ENCODE results near the gene SEC16A.

The SEC16A gene

DNA sequence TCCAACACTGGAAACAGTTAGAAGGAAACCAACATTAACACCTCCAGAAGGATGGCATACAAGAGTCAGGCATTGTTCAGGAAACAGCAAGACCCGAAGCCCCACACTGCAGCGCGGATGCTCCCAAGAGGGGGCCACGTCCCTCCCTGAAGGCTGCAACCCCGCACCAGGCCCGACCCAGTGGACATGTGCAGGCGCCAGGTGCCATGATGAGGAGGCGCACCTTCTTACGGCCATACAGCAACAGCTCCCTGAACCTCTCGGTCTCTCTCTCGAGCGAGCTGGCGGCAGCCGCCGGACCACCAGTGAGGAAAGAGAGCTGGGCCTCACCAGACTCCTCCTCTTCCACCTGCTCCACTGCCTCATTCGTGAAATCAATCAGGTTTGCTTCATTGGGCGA lies 20.2 kb downstream of the SEC16A start:
- Histone ChIP-seq H3K27me3 (ENCODE audit: control insufficient read depth, insufficient read depth, low read length) (no peaks in the 10 kb centered on the region), H3K4me1 (ENCODE audit: control insufficient read depth, insufficient read depth, low read length) (no peaks in the 10 kb centered on the region), H3K4me3 (ENCODE audit: low read depth, low read length) (no peak overlapping the region), H3K36me3 (ENCODE audit: control insufficient read depth, insufficient read depth, low read length) (peaks cover 76% of the 10 kb centered on the region), H3K9ac (ENCODE audit: low read depth, low read length) (no peak overlapping the region), H3K9me3 (ENCODE audit: control insufficient read depth, insufficient read depth, low read length) (no peaks in the 10 kb centered on the region)

DNA sequence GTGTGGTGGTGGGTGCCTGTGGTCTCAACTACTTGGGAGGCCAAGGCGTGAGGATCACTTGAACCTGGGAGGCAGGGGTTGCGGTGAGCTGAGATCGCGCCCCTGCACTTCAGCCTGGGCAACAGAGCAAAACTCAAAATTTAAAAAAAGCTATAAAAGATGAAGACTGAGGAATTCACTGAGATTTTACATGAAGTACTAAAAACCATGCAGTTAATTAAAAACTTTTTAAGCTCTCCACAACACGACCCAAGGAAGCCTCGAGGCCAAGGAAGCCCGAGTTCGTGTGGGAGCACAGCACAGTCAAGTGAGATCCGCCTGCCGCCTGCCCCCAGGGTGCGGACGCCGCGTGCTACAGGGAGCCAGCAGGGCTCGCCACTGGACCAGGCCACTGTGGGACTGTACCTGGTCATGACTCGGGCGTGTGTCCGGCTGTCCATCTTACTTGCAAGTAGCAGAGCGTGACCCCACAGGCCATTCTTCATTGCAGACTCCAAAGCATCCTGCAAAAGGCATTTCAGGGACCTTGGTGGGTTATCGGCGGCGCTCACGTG lies 22.0 kb downstream of the SEC16A start:
- Histone ChIP-seq H3K4me1 (ENCODE audit: control insufficient read depth, insufficient read depth, low read length) (no peaks in the 10 kb centered on the region), H3K36me3 (ENCODE audit: control insufficient read depth, insufficient read depth, low read length) (peaks cover 76% of the 10 kb centered on the region), H3K9me3 (ENCODE audit: control insufficient read depth, insufficient read depth, low read length) (no peaks in the 10 kb centered on the region), H3K4me3 (ENCODE audit: low read depth, low read length) (no peak overlapping the region), H3K27me3 (ENCODE audit: control insufficient read depth, insufficient read depth, low read length) (no peaks in the 10 kb centered on the region), H3K9ac (ENCODE audit: low read depth, low read length) (no peak overlapping the region)

DNA sequence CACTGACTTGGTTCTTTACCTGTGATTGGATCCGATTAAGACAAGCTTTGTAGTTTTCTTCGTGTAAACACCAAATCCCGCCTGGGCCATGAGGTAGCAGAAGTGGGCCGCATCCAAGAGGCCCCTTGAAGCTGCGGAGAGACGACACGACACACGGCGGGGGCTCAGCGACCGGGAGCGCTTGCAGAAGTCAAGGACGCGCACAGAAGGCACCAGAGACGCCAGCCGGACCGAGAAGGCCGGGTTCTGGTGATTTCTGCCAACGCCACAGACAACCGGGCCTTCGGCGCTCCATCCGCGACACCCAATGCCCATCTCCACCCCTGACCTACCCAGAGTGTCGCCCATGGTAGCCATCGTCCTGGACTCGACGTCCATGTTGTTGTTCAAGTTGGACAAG lies 23.4 kb downstream of the SEC16A start:
- Histone ChIP-seq H3K36me3 (ENCODE audit: control insufficient read depth, insufficient read depth, low read length) (peaks cover 81% of the 10 kb centered on the region), H3K9me3 (ENCODE audit: control insufficient read depth, insufficient read depth, low read length) (no peaks in the 10 kb centered on the region), H3K4me1 (ENCODE audit: control insufficient read depth, insufficient read depth, low read length) (no peaks in the 10 kb centered on the region), H3K4me3 (ENCODE audit: low read depth, low read length) (no peak overlapping the region), H3K9ac (ENCODE audit: low read depth, low read length) (no peak overlapping the region), H3K27me3 (ENCODE audit: control insufficient read depth, insufficient read depth, low read length) (no peaks in the 10 kb centered on the region)

DNA sequence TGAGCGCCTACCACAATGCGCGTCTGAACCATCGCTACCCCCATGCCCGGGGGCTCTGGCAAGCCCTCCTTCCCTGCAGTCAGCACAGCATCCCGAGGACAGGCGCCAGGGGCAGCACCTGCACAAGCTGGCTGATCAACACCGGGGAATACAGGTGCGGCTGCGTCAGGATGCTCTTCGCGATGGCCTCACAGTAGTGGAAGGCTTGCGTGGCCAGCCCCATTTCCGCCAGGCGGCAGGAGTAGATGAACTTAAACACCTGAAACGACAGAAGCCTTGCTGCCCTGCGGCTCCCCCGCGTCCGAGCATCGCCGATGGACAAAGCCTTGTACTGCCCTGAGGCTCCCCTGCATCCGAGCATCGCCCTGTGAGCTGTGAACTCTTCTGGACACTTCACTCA lies 25.5 kb downstream of the SEC16A start:
- Histone ChIP-seq H3K9me3 (ENCODE audit: control insufficient read depth, insufficient read depth, low read length) (no peaks in the 10 kb centered on the region), H3K9ac (ENCODE audit: low read depth, low read length) (no peak overlapping the region), H3K36me3 (ENCODE audit: control insufficient read depth, insufficient read depth, low read length) (peaks cover 75% of the 10 kb centered on the region), H3K4me3 (ENCODE audit: low read depth, low read length) (no peak overlapping the region), H3K4me1 (ENCODE audit: control insufficient read depth, insufficient read depth, low read length) (no peaks in the 10 kb centered on the region), H3K27me3 (ENCODE audit: control insufficient read depth, insufficient read depth, low read length) (no peaks in the 10 kb centered on the region)

DNA sequence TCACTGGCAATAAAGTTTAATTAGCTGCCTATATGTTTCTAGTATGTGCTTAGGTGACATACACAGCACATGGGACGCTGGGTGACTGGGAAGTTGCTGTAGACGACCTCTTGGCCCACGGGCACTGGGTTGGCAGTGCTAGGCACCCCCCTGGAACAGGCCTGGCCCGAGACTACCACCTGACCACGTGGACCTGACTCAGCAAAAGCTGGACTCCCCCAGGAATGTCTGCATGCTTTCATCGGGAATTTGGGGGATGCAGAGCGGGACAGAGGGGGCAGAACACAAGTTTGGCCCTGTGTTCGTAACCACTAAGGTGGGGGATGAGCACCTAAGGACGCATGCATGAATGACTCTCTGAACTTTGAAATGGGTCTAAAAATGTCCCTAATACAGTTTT lies 26.6 kb downstream of the SEC16A start:
- H3K4me3 ChIP-seq (ENCODE audit: low read depth, low read length): no peak overlapping the region
- H3K9ac ChIP-seq (ENCODE audit: low read depth, low read length): no peak overlapping the region
- H3K27me3 ChIP-seq (ENCODE audit: control insufficient read depth, insufficient read depth, low read length): no peaks in the 10 kb centered on the region
- no peaks in the 10 kb centered on the region for H3K4me1 ChIP-seq (ENCODE audit: control insufficient read depth, insufficient read depth, low read length)
- peaks cover 72% of the 10 kb centered on the region for H3K36me3 ChIP-seq (ENCODE audit: control insufficient read depth, insufficient read depth, low read length)
- no peaks in the 10 kb centered on the region for H3K9me3 ChIP-seq (ENCODE audit: control insufficient read depth, insufficient read depth, low read length)

DNA sequence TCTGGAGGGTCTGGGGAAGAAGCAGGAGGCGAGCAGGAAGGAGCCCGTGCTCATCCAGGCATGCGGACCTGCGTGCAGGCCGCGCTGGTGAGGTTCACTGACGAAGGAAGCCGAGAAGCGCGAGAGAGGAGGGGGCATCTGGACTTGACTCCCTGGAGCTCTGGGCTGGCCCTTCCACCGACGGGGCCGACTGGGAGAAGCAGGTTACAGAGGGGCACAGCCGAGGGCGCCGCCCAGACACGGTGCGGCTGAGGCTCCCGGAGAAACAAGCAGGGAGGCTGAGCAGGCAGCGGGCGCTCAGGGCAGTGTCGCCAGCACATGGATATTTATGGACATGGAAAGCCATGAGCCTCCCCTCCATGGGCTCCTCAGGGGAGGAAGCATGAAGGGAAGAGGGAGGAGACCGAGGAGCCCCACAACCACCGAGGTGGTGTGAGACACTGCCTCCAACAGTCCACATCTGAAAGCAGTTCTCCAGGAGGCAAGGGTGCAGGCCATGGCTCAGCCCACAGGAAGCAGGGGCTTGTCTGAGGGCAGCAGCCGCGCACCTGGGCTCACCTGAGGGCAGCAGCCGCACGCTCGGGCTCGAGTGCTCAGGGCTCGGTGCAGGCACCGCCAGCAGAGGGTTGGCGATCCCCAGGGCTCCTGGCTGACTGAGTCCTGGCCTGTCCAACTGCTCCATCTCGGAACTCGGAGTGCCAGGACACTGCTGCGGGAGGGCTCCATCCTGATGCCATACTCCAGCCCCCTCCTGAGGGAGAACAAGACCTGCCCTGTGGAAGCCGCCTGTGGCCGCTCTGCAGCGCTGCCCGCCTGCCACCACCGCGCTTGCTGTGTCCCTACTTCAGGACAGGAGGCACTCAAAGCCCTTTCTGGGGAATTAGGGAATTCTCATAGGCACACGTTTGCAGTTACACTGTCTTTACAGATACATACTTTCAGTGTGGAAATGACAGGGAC lies 27.5 kb downstream of the SEC16A start:
- H3K4me3 ChIP-seq (ENCODE audit: low read depth, low read length): no peak overlapping the region
- H3K27me3 ChIP-seq (ENCODE audit: control insufficient read depth, insufficient read depth, low read length): no peaks in the 10 kb centered on the region
- no peaks in the 10 kb centered on the region for H3K4me1 ChIP-seq (ENCODE audit: control insufficient read depth, insufficient read depth, low read length)
- peaks cover 72% of the 10 kb centered on the region for H3K36me3 ChIP-seq (ENCODE audit: control insufficient read depth, insufficient read depth, low read length)
- no peaks in the 10 kb centered on the region for H3K9me3 ChIP-seq (ENCODE audit: control insufficient read depth, insufficient read depth, low read length)
- no peak overlapping the region for H3K9ac ChIP-seq (ENCODE audit: low read depth, low read length)

DNA sequence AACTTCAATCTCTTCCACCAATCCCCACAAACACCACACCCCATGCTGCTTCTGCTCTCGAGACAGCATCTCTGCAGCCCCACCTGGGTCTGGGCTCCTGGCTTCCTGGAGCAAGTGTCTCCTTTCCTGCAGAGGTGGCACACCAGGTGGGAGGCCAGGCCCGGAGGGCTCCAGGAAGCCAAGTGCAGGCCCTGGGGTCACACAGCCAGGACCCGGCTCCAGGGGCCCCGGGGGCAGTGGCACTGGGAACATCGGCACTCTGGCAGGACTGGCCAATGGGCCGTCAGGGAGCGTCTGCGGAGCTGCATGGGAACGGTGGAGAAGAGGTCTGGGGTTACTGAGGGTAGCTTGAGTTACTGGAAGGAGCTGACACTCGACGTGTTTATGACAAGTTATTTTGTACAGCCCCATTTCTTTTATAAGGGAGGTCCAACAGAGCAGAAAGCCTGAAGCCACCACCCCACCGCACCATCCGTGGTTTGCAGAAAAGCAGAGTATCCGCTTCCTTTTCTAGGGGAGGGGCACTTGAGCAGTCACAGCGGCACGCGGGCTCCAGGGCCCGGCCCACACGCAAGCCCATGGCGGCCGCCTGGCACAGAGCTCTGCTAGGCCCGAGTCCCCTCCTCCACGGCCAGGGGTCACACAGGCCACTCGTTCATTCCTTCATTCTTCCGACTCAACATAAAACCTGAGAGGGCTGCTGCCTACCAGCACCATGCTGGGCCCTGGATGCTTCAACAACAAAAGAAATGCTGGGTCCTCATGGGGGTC lies 28.6 kb downstream of the SEC16A start:
- H3K4me1 ChIP-seq (ENCODE audit: control insufficient read depth, insufficient read depth, low read length): no peaks in the 10 kb centered on the region
- no peaks in the 10 kb centered on the region for H3K27me3 ChIP-seq (ENCODE audit: control insufficient read depth, insufficient read depth, low read length)
- H3K9me3 ChIP-seq (ENCODE audit: control insufficient read depth, insufficient read depth, low read length): no peaks in the 10 kb centered on the region
- H3K36me3 ChIP-seq (ENCODE audit: control insufficient read depth, insufficient read depth, low read length): peaks cover 70% of the 10 kb centered on the region
- no peak overlapping the region for H3K9ac ChIP-seq (ENCODE audit: low read depth, low read length)
- no peak overlapping the region for H3K4me3 ChIP-seq (ENCODE audit: low read depth, low read length)

DNA sequence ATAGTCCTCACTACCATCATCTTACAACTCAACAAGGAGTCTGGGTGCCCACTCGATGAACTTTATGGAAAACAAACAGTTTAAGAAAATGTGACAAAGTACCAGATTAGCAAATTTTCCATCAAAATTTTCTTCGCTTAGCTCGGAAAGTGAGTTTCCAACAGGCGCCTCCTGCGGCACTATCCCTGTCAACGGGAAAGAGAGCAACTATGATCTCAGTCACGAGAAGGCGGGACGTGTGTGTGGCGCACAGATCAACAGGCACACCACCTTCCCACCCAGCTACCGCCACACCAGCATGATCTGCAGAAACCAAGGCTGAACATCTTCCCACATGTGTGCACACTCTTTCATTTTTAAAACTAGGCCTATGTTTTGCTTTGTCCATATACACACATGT lies 29.5 kb downstream of the SEC16A start:
- H3K27me3 ChIP-seq (ENCODE audit: control insufficient read depth, insufficient read depth, low read length): no peaks in the 10 kb centered on the region
- no peak overlapping the region for H3K9ac ChIP-seq (ENCODE audit: low read depth, low read length)
- H3K9me3 ChIP-seq (ENCODE audit: control insufficient read depth, insufficient read depth, low read length): no peaks in the 10 kb centered on the region
- H3K36me3 ChIP-seq (ENCODE audit: control insufficient read depth, insufficient read depth, low read length): peaks cover 67% of the 10 kb centered on the region
- H3K4me1 ChIP-seq (ENCODE audit: control insufficient read depth, insufficient read depth, low read length): no peaks in the 10 kb centered on the region
- no peak overlapping the region for H3K4me3 ChIP-seq (ENCODE audit: low read depth, low read length)

DNA sequence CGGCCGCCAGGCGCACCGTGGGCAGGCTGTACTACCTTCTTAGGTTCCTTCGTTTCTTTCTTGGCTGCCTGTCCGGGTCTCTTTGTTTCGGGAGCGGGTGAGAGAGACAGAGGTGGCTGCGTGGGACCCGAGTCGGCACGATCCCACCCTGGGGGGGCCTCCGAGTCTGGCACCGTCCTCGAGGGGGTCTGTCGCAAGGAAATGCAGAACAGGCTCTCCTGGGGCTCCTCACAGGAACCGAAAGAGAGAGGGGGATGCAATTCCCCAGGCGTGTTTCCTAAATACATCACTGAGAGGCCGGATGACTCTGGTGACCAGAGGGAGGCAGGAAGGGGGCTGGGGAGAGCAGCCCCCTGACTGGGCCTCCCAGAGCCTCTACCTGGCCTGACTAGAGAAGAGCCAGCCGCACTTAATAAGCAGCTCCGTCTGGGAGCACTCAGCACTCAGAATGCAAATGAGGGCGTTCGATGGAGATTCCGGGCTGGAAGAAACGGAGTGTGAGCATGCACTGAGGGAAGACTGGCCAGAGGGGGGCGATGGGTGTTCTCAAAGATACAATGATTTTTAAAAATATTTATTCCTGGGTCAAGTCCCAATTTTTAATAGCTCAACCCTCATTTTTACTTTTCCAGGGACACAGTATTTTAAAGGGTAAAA lies 31.5 kb downstream of the SEC16A start:
- Histone ChIP-seq H3K27me3 (ENCODE audit: control insufficient read depth, insufficient read depth, low read length) (no peaks in the 10 kb centered on the region), H3K9ac (ENCODE audit: low read depth, low read length) (no peak overlapping the region), H3K36me3 (ENCODE audit: control insufficient read depth, insufficient read depth, low read length) (peaks cover 68% of the 10 kb centered on the region), H3K4me3 (ENCODE audit: low read depth, low read length) (no peak overlapping the region), H3K4me1 (ENCODE audit: control insufficient read depth, insufficient read depth, low read length) (no peaks in the 10 kb centered on the region), H3K9me3 (ENCODE audit: control insufficient read depth, insufficient read depth, low read length) (no peaks in the 10 kb centered on the region)

DNA sequence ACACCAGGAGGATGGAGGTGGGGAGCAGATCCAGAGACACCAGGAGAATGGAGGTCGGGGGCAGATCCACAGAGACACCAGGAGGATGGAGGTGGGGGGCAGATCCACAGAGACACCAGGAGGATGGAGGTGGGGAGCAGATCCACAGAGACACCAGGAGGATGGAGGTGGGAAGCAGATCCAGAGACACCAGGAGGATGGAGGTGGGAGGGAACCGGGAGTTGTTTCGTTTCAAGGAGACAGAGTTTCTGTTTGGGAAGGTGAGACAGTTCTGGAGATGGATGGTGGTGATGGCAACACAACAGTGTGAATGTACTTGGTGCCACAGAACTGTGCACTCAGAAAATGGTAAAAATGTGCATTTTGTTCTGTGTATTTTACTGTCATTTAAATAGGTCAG lies 34.2 kb downstream of the SEC16A start:
- no peaks in the 10 kb centered on the region for H3K4me1 ChIP-seq (ENCODE audit: control insufficient read depth, insufficient read depth, low read length)
- H3K36me3 ChIP-seq (ENCODE audit: control insufficient read depth, insufficient read depth, low read length): peaks cover 60% of the 10 kb centered on the region

DNA sequence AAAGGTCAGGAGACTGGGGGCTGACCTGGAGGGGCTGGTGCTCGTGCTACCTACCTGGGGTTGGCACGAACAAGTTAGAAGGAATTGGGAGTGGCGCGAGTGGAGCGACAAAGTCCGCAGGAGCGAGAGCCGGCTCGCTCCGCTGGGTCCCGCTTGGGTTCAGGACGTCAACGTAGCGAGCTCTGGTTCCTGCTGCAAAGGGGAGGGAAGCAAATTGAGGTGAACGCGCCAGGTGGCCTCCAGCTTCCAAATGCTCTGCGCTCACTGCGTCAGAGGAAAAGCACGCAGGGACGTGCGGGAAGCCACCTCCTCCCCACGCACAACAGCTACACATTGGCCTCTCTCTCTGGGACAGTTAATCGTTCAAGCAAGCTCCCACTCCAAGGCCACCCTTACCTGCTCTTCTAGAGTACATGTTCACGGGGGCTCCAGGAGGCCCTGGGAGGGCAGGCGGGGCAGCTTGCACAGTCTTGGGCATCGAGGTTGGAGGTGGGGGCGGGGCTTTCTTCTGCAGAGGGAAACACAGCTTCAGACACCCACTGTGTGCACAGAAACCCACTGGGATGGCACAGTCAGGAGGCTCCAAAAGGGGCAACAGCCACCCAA lies 35.6 kb downstream of the SEC16A start:
- Histone ChIP-seq H3K9ac (ENCODE audit: low read depth, low read length) (no peak overlapping the region), H3K27me3 (ENCODE audit: control insufficient read depth, insufficient read depth, low read length) (no peaks in the 10 kb centered on the region), H3K9me3 (ENCODE audit: control insufficient read depth, insufficient read depth, low read length) (no peaks in the 10 kb centered on the region), H3K36me3 (ENCODE audit: control insufficient read depth, insufficient read depth, low read length) (peaks cover 68% of the 10 kb centered on the region), H3K4me1 (ENCODE audit: control insufficient read depth, insufficient read depth, low read length) (no peaks in the 10 kb centered on the region), H3K4me3 (ENCODE audit: low read depth, low read length) (no peak overlapping the region)

More for the DNA sequence above, 34.2 kb downstream of the SEC16A start:
- Histone ChIP-seq H3K27me3 (ENCODE audit: control insufficient read depth, insufficient read depth, low read length) (no peaks in the 10 kb centered on the region), H3K9me3 (ENCODE audit: control insufficient read depth, insufficient read depth, low read length) (no peaks in the 10 kb centered on the region), H3K9ac (ENCODE audit: low read depth, low read length) (no peak overlapping the region), H3K4me3 (ENCODE audit: low read depth, low read length) (no peak overlapping the region)
